ENCODE results near the gene TPO.
"Not testable (repeated sequence)": the region's sequence is repeated elsewhere in the genome, so short reads cannot be mapped to it uniquely, and the experiment has no call there.

The TPO gene

DNA sequence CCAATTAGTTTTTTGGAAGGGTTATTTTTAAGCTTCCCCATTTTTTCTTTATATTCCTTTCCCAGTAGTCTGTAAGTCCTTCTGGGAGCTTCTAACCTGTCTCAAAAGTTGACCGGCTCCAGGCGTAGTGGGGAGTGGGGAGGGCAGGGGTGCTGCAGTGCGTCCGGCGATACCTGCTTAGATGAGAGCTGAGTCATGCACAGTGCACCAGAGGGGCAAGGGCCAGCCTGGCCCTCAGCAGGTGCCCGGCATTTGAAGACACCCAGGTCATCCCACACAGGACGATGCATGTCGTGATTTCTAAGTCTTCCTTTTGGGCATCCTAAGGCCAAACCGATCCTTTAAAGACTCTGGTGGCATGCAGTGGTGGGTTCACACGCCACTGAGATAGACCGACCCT is 73.4 kb downstream of the TPO start:
- no peak for DNase-seq

DNA sequence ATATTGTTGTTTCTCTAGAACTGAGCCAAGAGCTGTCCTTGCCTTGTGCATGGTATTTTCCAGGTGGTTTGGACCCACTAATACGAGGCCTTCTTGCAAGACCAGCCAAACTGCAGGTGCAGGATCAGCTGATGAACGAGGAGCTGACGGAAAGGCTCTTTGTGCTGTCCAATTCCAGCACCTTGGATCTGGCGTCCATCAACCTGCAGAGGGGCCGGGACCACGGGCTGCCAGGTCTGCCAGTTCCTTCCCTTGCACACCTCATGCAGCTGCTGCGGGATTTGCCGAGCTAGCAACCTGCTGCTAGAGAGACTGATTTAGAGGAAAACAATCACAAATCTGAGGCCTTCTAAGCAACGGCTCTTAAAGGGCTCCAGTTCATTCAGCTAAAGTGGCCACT is 74.5 kb downstream of the TPO start:
- DNase-seq = no peak

DNA sequence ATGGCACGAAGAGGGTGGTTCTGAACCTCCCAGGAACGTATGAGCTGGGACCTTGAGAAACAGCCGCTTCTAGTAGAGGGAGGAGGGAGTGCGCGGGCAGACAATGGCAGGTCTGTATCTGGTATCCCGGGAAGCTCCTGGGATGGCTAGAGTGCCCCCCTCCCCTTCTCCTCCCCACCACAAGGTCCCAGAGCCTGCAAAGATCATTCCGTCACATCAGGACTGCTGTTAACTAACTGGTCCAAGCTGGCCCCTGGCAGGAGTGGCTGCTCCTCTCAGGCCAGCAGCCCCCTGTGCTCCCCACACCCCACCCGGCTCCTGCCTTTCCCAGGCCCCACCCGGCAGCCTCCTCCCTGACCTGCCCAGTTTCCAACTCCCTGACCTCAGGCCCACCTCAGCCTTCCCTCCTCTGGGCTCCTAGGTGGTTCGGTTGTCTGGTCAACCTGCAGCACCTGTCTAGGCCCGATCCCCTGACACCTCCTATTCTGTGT is 75.0 kb downstream of the TPO start:
- no peak for DNase-seq

DNA sequence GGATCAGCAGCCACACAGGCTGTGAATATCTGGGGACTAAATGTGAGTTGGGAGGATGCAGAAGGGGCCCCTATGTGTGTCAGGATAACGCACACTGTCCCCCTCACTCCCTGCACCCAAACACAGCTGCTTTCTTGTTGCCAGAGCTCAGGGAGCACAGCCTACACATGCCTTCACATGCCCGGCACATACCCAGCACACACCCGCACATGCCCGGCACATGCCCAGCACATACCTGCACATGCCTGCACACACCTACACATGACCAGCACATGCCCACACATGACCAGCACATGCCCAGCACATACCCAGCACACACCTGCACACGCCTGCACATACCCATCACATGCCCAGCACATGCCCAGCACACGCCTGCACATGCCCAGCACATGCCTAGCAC is 75.6 kb downstream of the TPO start:
- no peak for DNase-seq

DNA sequence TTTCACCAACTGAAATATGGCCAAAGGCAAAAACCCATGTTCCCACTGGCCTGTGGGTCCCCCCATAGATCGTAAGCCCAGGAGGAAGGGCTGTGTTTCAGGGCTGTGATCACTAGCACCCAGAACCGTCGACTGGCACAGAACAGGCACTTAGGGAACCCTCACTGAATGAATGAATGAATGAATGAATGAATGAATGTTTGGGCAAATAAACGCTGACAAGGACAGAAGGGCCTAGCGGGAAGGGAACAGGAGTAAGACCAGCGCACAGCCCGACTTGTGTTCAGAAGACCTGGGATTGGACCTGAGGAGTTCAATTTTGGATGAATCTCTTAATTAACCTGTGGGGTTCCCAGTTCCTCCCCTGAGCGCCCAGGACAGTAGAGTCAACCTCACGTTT is 76.2 kb downstream of the TPO start:
- DNase-seq = no peak

DNA sequence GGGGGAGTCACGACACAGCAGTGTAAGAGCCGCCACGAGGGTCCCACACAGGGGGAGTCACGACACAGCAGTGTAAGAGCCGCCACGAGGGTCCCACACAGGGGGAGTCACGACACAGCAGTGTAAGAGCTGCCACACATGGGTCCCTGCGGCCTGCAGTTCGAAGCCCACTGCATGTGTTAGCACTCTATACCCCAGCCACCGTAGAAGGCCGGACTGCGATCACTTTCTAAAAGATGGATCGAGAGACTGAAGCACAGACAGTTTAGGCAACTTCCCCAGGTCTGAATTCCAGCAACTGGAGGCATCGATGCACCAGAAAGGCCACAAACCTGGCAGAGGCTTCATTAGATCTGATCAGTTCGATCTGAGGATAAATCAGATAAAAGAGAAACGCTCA is 77.1 kb downstream of the TPO start:
- DNase-seq = not testable (repeated sequence)

DNA sequence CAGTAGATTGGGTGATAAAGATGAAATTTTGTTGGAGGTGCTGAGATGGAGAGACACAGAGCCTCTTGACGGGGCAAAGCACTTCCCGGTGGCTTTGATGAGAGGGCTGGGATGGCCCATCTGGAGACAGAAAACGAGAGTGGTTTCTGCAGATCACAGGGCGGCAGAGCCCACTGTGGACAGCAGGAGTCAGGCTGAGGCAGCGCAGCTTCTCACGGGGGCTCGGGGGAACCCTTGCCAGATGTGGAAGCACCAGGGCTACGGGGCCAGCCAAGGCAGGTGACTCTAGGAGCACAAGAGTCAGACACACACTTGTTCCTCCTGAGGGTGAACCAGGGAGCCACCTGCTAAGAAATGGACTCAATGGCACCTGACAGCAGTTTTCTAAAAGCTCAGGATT is 78.5 kb downstream of the TPO start:
- no peak for DNase-seq

DNA sequence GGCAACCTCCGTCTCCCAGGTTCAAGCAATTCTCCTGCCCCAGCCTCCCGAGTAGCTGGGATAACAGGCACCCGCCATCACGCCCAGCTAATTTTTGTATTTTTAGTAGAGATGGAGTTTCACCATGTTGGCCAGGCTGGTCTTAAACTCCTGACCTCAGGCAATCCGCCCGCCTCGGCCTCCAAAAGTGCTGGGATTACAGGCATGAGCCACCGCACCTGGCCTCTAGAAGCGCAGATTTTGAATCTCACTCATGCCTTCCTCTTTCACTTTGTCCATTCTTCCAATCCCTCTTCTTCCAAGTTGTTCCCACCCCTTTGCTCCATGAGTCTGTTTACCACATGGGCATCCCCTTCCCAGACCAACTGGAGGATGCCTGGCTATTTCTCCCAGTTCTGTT is 79.0 kb downstream of the TPO start:
- DNase-seq = not testable (repeated sequence)

DNA sequence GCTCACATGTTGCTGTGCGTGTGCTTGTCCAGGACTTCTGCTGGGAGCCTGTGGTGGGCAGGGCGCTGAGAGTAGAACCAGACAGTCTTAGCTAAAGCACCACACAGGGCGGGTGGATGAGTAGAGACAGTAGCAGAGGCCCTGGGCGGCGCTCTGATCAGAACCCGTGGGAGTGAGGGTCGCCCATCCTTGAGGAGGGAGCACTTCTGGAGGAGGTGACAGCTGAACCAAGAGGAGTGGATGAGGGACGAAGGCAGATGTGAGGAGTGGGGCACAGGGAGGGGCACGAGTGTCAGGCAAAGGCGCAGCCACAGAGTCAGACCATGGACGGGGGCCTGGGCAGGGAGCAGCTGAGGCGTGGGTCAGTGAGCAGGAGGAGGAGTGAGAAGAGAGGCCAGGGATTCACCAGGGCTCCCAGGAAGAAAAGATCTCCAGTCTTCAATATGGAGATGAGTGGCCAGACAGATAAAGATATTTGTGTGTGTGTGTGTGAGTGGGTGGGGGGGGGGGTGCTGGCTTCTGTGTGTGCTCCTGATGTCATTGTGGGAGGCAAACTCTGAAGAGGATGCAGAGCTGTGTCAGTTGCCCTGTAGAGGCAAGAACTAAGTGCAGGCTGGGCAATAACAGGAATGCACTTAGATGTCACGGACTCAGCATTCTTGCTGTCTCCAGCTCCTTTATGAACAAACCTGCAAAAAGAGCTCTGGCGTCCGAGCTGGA is 79.6 kb downstream of the TPO start:
- no peak for DNase-seq

DNA sequence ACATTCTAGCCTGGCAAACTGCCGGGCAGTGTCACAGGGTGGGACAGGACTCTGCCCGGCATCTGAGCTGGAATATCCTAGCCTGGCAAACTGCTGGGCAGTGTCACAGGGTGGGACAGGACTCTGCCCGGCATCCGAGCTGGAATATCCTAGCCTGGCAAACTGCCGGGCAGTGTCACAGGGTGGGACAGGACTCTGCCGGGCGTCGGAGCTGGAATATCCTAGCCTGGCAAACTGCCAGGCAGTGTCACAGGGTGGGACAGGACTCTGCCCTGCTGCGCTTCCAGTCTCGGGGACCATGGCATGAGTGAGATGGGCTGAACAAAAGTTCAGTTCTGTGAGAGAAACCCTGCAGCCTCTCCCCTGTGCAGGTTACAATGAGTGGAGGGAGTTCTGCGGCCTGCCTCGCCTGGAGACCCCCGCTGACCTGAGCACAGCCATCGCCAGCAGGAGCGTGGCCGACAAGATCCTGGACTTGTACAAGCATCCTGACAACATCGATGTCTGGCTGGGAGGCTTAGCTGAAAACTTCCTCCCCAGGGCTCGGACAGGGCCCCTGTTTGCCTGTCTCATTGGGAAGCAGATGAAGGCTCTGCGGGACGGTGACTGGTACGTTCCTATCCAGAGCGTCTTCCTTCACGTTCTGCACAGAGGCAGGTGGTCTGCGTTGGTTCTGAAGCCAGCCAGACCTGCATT is 80.3 kb downstream of the TPO start:
- no peak for DNase-seq

DNA sequence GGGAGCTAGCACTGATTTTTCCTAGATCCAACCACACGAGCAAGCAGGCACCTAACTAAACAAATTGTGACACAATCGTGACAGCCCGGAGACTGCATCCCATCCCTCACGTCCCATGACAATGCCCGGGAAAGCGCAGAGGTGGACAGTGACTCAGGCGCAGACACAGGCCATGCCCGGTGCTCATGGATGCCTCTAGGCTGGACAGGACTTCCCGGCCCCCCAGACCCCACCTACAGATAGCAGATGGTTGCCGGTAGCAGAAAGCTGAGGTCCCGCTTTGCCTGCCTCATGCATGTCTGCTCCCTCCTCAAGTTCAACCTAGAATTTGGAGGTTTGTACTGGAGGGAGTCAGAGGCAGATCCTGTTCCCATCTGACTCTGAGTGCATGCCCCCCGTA is 81.0 kb downstream of the TPO start:
- peak; percentile 53 for DNase-seq

DNA sequence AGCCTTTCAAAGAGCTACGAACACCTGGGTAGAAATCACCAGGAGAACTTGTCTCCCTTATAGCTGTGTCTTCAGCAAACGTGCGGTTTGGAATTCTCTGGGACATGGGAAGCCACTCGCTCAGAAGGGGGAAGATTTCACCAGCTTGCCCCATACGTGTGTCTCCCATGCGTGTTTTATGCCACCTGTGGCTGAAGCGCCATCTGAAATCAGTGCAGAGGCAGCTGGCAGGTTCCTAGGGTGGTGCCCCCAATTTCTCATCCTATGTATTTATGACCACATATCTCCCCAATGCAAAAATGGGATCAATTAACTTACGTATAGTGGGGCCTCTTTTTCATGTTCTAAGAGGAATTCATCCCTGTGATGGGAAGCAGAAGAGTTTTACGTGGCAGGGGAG is 81.6 kb downstream of the TPO start:
- no peak for DNase-seq

DNA sequence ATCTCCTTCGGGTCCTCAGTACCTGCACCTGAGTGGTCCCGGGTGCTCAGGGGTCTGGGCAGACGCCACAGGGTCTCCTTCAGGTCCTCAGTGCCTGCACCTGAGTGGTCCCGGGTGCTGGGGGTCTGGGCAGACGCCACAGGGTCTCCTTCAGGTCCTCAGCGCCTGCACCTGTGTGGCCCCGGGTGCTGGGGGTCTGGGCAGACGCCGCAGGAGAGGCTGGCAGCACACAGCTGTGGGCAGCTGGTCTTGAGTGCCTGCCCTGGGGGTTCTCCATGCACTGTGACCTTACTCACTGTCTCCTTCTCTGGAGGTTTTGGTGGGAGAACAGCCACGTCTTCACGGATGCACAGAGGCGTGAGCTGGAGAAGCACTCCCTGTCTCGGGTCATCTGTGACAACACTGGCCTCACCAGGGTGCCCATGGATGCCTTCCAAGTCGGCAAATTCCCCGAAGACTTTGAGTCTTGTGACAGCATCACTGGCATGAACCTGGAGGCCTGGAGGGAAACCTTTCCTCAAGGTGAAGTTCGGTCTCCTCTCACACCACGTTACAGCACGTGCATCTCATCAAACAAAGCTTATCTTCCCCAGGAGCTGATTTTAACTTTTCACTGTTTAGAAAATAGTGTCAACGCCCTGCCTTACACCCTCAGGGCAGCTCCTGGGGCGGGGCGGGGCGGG is 82.6 kb downstream of the TPO start:
- DNase-seq = no peak

DNA sequence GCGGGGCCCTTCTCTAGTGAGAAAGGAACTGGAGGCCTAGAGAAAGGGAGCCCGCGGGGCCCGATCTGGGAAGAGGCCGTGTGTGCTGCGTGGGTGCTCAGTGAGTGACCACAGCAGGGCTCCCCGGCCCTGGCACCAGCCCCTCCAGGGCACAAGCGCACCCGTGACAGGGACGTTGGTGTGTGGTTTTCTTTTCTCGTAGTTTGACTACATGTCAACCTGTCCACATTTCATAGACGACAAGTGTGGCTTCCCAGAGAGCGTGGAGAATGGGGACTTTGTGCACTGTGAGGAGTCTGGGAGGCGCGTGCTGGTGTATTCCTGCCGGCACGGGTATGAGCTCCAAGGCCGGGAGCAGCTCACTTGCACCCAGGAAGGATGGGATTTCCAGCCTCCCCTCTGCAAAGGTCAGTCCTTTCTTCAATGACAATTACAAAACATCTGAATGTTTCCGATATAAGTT is 83.1 kb downstream of the TPO start:
- no peak for DNase-seq

DNA sequence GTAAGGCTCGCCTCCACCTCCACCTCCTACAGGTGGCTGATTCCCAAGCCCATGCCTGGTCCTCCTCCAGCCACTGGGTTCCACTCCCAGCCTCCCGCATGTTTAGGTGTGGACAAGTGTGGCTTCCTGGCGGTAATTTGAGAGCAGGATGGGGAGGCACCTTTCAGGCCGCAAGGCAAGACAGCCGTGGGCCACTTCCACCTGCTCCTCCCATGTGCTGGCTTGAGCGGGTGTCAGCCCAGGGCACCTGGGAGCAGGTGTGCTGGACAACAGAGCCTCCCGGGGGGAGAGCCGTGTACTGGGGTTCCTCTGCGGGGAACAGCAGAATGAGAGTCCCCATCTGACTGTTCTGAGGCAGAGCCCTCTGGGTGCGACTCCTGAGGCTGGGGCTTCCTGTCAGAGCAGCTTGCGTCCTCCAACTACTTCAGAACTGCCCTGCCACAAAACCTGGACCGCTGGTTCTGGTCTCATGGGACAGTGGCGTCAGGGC is 83.9 kb downstream of the TPO start:
- no peak for DNase-seq

DNA sequence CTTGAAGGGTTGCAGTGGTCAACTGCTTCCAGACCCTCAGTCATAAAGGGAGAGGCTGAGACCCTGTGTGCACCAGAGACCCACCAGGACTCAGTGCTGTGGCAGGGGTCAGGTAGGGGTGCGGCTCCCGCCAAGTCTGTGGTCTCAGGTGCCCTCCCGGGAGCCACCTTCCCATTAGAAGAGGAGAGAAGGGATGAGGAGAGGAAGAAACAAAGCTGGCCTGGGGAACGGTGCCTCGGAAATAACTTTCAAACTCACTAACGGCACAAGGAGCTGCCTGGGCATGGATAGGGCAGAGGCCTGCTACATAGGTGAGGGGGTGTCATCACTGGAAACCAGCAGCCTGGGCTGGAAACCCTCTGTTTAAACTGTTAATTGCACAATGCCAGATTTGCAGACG is 84.9 kb downstream of the TPO start:
- DNase-seq = no peak

DNA sequence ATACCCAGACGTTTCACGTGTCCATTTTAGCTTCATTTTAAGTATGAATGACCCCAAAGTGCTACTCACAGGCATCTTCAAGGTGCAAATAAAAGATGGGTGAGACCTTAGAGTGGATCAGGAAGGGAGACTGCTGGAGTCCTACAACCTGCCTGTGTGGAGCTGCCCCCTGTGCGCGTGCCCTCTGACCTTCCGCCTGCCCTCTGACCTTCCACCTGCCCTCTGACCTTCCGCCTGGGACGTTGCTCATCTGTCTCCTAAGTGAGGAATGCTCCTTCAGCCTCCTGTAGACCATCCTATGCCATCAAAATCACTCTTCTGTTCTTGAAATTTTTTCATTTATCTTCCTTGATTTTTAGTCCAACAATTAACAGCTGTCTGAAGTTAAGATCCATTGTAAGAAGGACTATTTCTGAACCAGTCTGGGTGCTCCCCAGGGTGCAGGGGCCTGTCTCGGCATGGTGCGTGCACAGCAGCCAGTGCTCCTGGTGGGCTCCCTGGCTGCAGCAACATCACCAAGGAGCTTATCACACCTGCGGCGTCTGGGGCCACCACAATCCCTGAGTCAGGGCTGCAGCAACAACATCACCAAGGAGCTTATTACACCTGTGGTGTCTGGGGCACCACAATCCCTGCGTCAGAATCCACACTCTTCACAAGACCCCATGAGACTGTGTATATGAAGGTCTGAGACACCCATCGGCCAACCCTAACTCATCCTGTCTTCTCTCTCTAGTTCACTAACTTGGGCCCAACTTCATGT is 86.0 kb downstream of the TPO start:
- DNase-seq = peak; percentile 49

DNA sequence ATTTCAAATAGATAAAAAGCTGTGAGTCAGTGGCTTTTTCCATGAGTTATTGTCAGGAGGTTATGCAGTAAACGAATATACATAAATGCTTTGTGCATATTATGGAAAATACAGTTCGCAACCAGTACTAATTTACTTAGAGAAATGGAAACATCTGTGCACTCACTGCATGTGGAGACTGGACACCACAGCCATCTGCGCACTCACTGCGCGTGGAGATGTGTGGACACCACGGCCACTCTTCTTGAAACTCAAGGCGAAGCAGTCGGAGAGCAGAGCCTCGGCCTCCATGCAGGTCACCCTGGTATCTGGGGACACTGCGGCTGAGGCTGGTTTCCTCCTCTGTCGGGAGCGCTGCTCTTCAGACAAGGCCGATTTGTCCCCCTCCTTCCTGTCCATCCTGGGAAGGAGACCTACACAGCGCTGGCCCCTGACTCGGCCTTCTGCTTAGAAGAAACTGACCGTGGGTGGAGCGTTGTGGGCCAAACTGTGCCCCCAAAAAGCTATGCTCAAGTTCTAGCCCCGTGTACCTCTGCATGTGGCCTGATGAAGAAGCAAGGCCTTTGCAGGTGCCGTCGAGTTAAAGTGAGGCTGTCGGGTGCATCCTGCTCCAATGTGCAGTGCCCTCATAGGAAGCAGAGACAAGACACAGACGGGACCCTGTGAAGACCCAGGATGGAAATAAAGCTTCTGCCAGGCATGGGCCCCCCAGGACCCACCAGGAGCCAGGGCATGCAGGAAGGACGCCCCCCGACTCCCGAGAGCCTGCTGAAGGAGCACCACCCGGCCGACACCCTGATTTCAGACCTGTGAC is 88.0 kb downstream of the TPO start:
- DNase-seq = peak; percentile 53

DNA sequence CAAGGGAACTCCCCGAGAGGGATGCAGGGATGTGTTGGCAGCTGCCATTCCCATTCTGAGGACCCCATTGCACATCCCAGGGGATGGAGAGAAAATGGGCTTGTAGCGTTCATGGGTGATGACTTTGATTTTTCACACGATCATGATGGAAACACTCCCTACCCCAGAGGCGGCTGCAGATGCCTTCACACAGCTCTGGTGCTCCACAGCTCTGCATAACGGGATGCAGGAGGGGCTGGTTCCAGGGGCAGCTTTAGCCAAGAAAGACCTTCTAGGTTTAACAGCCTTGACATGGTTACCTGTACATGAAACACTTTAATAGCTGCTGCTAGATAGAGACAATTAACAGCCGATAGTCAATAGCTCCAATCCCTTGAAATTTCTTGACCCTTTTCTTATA is 88.7 kb downstream of the TPO start:
- DNase-seq = peak; percentile 37

DNA sequence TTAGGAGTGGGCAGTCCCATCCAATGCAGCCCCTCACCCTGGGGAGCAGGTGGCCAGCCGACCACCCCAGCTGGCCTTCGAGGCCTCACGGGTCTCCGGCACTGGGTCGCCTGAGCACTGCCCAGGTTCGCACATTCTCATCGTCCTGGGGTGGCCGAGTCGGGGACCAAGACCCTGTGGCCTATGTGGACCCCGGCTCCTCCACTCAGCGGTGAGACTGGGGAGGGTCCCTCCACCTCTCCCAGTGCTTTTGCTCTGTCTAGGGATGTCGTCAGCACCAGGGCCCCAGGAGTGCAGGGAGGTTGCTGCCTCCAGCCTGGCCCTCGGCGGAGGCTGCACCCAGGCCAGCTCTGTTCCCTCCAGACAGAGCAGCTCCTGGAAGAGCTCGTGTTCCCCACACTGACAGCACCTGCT is 89.6 kb downstream of the TPO start:
- peak; percentile 55 for DNase-seq

DNA sequence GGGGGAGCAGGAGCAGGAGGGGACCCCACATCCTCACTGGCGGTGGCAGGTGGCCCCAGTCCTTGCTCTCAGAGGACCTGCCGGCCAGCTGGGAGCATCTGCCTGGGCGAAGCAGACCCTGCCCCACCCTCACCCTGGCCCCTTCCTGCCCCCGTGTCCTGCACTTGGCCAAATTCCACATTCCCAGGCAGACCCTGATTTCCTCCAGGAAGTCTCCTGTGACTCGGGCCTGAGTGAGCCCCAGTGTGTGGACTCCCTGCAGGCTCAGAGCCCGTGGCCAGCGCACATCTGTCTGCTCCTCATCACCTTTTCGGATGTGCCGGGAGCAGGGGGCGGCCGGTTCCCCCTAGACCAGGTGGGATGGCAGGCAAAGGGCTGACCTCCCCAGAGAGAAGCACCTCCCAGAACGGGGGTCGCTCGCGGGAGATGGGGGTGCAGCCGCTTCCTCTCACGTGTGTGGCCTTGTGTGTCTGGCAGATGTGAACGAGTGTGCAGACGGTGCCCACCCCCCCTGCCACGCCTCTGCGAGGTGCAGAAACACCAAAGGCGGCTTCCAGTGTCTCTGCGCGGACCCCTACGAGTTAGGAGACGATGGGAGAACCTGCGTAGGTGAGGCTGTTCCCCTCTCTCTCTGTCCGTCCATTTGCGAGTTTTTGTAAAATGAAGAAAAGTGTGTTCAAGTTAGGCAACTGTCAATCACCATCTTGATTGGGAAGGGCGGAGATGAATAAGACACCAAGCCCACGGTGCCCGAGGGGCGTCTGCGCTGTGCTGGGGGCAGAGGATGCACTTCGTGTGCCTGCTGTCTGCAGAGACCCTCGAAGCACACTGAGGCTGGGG is 90.4 kb downstream of the TPO start:
- DNase-seq = peak; percentile 55
